ENCODE measurements around the gene AQP1.

Gene AQP1

DNA sequence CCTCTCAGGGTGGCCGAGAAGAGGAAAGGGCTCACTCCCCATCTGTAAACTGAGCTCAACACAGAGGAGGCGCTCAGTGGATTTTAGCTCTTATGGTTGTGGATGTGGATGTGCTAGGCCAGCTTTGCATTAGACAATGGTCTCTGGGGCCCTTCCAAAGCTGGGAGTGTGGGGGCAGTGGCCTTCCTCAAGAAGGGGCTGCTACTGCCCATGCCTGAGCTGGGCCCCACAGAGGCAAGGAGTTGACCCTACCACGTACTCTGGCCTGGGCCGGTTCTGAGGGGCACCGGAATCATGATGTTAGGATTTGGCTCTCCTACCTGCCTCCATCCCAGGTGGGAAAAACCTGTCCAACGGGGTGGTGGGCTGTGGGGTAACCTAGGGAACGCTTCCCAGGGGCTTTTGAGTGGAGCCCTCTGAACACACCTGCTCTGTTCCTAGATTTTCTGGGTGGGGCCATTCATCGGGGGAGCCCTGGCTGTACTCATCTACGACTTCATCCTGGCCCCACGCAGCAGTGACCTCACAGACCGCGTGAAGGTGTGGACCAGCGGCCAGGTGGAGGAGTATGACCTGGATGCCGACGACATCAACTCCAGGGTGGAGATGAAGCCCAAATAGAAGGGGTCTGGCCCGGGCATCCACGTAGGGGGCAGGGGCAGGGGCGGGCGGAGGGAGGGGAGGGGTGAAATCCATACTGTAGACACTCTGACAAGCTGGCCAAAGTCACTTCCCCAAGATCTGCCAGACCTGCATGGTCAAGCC is 11.5 kb downstream of the AQP1 start:
- DNase-seq = no peak

DNA sequence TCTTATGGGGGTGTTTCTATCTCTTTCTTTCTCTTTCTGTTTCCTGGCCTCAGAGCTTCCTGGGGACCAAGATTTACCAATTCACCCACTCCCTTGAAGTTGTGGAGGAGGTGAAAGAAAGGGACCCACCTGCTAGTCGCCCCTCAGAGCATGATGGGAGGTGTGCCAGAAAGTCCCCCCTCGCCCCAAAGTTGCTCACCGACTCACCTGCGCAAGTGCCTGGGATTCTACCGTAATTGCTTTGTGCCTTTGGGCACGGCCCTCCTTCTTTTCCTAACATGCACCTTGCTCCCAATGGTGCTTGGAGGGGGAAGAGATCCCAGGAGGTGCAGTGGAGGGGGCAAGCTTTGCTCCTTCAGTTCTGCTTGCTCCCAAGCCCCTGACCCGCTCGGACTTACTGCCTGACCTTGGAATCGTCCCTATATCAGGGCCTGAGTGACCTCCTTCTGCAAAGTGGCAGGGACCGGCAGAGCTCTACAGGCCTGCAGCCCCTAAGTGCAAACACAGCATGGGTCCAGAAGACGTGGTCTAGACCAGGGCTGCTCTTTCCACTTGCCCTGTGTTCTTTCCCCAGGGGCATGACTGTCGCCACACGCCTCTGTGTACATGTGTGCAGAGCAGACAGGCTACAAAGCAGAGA is 12.2 kb downstream of the AQP1 start:
- DNase-seq = no peak

DNA sequence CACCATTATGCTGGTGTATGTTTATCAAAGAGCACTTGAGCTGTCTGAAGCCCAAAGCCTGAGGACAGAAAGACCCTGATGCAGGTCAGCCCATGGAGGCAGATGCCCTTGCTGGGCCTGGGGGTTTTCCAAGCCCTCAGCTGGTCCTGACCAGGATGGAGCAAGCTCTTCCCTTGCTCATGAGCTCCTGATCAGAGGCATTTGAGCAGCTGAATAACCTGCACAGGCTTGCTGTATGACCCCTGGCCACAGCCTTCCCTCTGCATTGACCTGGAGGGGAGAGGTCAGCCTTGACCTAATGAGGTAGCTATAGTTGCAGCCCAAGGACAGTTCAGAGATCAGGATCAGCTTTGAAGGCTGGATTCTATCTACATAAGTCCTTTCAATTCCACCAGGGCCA is 13.0 kb downstream of the AQP1 start:
- no peak for DNase-seq

DNA sequence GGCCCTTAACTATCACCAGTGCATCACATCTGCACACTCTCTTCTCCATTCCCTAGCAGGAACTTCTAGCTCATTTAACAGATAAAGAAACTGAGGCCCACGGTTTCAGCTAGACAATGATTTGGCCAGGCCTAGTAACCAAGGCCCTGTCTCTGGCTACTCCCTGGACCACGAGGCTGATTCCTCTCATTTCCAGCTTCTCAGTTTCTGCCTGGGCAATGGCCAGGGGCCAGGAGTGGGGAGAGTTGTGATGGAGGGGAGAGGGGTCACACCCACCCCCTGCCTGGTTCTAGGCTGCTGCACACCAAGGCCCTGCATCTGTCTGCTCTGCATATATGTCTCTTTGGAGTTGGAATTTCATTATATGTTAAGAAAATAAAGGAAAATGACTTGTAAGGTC is 13.5 kb downstream of the AQP1 start:
- no peak for DNase-seq

DNA sequence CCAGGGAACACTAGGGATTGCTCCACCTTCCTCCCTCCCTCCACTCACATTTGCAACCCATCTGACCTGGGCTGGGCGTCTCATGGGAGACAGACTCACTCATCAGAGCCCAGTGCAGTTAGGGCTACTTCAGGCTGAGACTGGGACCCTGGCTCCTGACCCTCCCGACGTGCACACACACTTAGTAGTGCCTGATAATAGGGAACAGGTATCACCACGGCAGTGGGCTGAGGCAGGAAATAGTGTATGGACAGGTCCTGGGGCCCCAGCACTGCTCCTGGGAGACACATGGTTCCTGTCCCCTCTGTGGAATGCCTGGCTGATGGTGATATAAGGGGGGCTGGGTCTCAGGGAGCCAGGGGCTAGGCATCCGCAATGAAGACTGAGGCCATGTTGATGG is 14.3 kb downstream of the AQP1 start:
- no peak for DNase-seq

DNA sequence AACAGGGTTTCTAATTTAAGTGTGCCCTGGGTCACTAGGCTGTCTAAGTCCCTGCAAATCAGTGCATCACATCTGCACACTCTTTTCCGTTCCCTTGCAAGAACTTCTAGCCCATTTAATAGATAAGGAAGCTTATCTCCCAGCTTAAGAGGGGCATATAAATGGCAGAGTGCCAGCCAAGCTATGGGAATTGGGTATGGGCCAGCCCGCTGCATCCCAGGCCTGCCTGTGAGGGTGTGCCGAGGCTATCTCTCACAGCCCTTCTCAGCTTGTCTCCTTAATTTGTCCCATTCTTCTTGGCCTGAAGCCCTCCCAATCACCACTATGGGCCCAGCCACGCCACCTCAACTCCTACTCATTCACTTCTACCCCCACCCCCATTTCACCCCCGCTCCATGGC is 14.7 kb downstream of the AQP1 start:
- DNase-seq = no peak

DNA sequence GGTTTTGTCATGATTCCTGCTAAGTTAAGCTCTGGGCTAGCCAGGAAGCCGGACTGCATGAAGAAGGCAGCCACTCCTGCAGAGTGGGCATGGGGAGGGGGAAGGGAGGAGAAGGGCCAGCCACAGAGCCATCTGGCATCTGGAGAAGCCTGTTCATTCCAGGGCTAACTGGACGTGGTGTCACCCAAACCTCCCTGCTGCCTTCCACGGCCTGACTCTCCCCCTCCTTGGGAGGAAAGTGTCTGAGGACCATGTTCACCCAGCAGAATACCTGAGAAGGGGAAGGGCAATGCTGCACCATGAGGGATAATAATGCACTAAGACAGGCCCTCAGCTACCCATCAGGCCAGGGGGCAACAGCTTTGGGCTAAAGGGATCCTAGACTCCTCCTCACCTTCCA is 15.4 kb downstream of the AQP1 start:
- no peak for DNase-seq

DNA sequence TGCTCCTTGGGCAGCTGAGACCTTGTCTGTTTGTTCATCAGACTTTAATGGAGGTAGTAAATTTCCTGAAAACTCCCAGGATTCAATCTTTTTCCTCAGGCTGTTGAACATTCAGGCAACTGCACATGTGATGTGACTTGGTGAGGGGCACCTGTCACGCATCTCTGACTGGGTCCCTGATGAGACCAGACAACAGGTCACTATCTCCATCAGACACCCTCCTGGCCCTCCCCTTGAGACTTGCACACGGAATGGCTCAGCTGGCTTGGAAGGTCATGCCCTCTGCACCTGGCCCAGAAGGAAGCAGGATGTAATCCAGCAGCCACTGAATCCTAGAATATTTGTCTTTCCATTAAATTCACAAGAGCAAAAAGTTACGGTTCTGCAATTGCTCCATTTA is 15.9 kb downstream of the AQP1 start:
- DNase-seq = no peak

DNA sequence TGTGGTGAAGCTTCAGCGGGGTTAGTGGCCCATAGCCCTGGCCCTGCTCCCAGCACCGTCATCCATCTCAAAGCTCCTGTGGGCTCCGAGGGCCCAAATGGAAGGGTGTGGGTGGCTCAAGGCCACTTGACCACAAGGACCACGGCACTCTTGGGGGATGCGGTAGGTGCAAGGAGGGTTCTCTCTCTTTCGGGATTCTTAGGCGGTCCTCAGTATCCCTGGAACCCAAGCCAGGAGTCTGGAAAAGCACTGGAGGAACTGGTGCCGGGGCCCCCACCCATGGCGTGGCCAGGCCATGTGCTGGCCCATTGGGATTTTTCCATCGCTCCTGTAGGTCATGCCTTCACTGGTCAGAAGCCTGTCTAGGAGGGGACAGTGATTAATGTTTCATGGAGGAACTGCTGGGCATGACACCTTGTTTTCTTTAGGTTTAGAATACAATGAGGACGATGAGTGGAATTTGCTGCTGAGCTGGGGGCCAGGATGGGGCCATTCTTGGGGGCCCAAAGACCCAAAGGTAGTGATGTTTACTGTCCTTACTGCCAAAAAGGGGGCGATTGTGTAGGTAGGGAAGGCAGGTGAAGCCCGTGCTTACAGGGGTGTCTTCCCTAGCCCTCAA is 16.7 kb downstream of the AQP1 start:
- DNase-seq = no peak

DNA sequence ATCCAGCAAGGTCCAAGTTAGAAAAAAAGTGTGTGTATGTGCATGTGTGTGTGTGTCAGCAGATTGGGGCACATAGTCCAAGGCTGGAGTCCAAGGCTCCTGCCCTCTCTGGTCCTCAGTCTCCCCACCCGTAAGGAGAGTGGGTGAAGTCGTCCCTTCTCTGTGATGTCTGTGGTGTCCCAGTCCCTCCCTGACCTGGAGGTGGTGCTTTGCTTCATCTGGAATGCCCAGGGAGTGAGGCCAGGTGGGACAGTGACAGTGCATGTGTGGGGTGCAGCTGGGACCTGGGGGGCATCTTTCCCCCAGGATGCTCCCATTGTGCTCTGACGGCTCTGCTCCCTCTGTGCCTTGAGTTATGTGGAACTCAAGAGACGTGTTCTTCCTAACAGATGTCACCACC is 18.0 kb downstream of the AQP1 start:
- DNase-seq = no peak

DNA sequence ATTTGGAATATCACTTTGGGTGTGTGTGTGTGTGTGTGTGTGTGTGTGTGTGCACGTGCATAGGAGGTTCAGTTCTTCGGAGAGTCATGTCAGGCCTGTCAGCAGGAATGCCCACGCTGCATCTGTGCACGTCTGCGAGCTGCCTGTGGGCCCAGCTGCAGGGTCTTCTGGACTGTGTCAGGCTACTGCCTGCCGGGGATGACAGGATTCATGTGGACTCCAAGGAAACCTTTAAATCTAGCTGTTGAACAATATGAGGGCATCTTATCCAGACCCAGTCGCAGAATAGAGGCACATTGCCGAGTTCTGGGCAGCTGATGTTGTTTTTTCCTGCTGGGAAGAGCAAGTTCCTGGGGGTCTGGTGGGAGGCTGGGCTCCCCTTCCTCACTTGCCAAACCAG is 19.0 kb downstream of the AQP1 start:
- DNase-seq = no peak

DNA sequence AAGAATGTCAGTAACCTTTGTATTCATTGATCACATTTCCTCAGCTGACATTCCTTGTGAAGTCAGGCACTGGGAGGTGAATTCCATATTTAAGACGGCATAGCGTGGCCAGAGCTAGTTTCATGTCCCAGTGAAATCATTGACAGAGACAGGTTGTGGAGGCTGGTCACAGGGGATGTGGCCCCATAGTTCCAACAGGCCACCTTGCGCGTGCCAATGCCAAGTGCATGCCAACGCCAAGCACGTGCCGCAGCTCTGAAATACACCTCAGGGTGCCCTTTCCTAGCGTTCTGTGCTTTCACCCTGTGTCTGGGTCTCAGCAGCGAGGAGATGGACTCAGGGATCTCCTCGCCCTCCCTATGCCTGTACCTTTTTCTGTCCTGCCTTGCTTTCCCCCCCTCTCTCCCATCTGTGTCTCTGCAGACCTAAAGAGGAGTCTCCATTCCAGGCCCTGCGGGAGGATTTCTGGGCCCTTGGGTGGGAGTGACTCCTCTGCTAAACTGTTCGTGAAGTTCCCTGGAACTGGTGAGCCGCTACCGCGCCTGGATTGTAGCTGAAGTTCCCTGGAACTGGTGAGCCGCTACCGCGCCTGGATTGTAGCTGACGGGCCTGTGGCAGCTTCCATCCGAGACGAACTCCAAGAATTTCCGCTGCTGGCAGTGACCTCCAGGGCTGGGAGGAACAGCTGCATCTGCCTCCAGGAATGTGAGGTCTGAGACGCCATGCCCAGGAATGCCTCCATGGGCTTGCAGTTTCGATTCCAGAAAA is 19.7 kb downstream of the AQP1 start:
- DNase-seq = no peak

DNA sequence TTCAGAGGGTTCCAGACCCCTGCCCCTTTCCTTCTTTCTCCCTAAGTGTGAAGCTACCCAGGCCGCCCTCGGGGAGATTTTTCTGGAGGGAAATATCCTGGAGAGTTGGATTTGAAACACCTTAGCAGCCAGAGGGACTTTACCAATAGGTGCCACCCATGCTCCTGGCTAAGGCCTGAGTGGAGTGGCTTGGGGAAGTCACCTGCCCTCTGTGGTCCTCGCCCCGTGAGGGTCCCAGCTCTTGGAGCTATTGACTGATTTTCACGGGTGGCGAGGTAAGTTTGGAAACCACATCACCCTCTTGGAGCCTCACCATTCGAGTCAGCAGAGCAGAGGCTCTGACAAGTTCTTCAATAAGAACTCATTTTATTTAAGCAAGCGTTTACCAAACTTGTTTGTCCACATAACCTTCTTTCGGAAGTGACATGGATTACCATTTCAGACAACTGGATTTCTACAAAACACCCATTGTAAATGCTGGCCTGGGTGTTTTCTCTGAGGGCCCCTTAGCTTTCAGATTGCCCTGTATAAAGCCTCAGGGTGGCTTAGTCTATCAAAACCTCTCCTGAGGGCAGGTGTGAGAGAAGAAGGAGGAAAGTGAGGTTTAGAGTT is 20.4 kb downstream of the AQP1 start:
- DNase-seq = no peak

DNA sequence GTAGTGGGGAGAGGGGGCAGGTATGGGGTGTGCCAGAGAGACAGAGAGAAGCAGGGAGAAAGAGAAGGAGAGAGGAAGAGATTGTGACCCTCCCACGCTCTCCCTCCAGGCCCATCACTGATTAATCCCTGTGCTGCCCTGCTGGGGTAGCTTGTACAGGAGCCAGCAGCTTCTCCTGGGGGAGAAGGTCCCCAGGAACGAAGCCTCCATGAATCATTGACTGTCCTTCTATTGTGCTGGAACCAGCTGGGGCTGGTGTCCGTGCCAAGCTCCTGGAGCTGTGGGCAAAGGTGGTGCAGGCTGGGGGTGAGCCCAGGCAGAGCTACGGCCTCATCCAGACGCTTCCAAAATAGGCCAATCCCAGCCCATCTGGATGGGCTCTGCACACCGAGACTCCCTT is 20.9 kb downstream of the AQP1 start:
- no peak for DNase-seq

DNA sequence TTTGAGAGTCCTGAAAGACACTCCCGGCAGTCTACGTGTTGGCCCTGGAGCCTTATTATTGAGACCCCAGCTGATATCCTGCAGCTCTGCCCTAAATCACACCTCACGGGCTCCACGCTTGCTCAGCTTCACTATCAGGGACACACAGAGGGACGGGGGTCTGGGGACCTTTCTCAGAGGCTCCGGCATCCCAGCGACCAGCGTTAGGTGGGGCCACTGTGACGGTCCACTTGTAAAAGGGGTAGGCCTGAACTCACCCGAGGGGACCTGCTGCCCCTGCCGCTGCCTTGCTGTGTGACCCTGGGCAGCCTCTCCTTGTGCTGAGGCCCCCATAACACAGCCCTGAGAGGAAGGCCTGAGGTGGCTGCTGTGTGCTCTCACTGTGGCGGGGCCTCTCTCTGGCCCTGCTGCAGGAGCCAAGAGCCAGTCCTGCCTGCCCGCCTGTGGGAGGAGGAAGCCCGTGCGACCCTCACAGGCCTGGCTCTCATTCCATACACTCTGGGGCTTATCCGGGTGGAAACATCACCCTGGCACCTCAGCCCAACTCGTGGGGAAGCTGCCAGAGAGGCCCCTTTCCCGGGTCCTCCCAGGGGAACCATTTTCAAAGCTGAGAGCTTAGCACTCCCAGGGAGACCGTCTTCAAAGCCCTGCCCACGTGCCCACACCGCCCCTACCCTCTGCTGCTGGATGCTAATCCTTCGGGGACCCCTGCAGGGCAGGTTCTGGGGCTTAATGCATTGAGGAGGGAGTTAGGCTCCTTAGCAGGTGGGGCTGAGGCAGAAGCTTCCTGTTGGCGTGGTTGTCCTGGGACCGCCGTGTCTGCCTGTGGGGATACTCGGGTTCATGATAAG is 21.7 kb downstream of the AQP1 start:
- DNase-seq = no peak

DNA sequence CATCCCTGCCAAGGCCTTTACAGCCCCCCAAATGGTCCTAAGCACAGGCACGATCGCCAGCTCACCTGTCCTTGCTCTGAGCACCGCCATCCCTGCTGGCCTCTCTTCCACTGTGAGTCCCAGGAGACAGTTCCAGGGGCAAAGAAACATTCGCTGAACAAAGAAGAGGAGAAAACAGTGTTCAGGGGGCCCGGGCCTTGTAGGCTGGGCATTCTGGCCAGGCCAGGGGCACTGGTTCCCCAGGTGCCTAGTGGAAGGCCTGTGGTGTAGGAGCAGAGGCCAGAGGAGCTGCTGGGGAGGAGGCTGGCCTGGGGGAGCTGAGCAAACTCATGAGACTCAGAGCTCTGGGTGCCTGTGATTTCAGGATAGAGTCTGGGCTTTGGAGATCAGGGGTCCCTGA is 22.6 kb downstream of the AQP1 start:
- DNase-seq = no peak

DNA sequence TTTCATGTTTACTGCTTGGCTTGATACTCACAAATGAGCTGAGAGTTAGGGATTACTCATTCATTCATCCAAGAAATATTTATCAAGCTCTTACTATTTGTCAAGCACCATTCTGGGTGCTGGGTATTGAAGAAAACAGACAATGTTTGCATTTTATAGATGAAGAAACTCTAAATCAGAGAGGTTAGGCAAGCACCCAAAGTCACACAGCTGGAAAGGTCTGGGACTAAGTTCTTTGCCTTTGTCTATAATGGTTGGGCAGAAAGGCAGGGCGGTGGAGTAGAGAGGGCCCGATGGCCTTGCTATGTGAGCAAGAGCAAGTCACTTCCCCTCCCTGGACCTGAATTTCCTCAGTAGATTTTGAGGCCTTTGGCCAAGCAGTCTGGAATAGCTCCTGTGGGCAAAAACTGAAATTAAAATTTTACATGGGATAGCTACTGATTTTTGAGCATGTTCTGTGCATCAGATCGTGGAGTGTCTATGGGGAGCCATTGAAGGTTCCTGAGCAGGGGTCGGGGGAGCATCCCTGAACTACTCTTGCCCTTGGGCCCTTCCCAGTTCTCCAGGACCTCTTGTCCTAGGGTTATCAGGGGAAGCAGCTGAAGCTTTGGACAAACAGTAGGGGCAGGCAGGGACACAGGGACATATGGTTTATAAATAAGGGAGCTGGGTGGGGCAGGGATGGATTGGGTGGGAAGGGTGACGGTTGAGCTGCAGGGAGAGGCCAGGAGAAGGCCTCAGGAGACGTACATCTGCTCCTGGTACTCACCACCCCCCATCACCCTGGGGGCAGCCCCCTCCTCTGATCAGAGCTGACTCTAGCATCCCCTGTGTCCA is 23.3 kb downstream of the AQP1 start:
- no peak for DNase-seq

DNA sequence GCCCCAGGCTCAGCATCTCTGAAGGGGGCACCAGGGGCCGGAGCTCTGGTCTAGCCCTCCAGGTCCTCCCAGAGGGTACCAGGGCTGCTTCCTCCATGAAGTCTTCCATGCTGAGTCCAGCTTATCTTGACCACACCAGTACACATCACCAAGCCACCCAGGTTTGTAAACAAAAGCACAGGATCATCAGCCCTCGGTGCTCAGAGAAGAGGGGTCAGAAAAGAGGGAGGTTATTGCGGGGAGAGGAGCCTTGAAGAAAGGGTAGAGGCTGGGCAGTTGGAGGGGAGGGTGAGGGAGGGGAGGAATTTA is 23.9 kb downstream of the AQP1 start:
- DNase-seq = no peak

DNA sequence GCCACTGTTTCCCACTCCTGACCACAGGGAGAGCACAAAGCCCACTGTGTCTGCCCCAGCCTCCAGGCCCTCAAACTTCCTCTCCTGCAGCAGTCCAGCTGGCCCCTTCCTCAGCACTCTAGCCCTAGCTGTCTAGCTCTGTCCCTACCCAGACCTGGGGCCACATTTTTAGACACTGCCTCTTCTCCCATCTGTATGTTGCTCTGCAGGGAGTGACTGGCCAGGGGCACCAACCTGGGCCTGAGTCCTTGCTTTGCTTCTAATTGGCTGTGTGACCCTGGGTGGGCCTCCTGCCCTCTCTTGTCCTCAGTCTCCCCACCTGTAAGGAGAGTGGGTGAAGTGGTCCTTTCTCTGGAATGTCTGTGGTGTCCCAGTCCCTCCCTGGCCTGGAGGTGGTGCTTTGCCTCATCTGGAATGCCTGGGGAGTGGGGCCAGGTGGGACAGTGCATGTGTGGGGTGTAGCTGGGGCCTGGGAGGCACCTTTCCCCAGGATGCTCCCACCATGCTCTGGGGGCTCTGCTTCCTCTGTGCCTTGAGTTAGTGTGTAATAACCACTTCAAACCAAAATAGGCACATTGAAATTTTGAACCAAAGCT is 25.1 kb downstream of the AQP1 start:
- no peak for DNase-seq

DNA sequence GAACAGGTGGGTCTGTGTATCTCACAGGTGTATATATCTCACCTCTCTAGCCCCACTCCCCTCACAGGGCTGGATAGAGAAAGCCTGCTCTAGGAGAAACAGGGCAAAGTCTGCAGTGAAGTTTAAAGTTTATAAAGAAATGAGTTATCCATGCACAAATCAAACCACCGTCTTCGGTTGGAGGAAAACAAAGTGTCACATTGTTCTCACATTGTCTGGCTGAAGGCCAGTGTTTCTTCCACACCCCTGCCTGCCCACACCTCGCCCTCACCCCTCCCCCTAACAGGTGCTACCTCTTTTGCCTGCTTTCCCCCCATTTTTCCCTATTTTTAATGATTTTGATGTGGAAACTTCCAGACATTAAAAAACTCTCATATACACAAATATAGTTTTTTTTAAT is 25.8 kb downstream of the AQP1 start:
- DNase-seq = no peak
